Activated naive CD8-positive, alpha-beta T cell treated with anti-CD3 and anti-CD28 coated beads, Interleukin-2, amount 50 U/mL, for 24 hours (primary cell): Measurements from ENCODE around the gene BMI1.

ENCODE experiments used
- ATAC-seq: fragments of 150-1000 bp; cut with Tn5 transposase; one replicate; pipeline ENCODE4 v1.10.0; 2021
- DNase-seq: peaks from one replicate; pipeline ENCODE4 v3.0.0; 2021
- H3K27ac Mint-ChIP-seq: one replicate; pipeline ENCODE4 v1.8.0; 2021; ENCODE audit warnings: mild to moderate bottlenecking, mixed read lengths
- H3K27me3 Mint-ChIP-seq: one replicate; pipeline ENCODE4 v1.8.0; 2021; ENCODE audit warnings: mixed read lengths
- H3K36me3 Mint-ChIP-seq: one replicate; pipeline ENCODE4 v1.8.0; 2021; ENCODE audit warnings: low read depth, mixed read lengths
- H3K4me1 Mint-ChIP-seq: one replicate; pipeline ENCODE4 v1.8.0; 2021; ENCODE audit warnings: mixed read lengths
- H3K4me3 Mint-ChIP-seq: one replicate; pipeline ENCODE4 v1.8.0; 2021; ENCODE audit warnings: mild to moderate bottlenecking, moderate library complexity, mixed read lengths
- H3K9me3 Mint-ChIP-seq: one replicate; pipeline ENCODE4 v1.8.0; 2021; ENCODE audit warnings: mixed read lengths

The BMI1 gene

GRCh38 chr10:22364407-22365140 is 43.7 kb downstream of the BMI1 start:
- Mint-ChIP-seq H3K27me3 (no peaks in the 10 kb centered on the region), H3K27ac (no peak overlapping the region), H3K4me3 (no peak overlapping the region), H3K4me1 (peaks cover 51% of the 10 kb centered on the region), H3K9me3 (no peaks in the 10 kb centered on the region), H3K36me3 (no peaks in the 10 kb centered on the region)
- no peak for ATAC-seq
- DNase-seq = no peak

- Mint-ChIP-seq H3K4me3 (no peak overlapping the region), H3K36me3 (no peaks in the 10 kb centered on the region), H3K4me1 (peaks cover 56% of the 10 kb centered on the region), H3K27ac (peak overlapping the region; percentile 79), H3K9me3 (no peaks in the 10 kb centered on the region), H3K27me3 (no peaks in the 10 kb centered on the region)
- DNase-seq = no peak
- peak; percentile 65 for ATAC-seq
Observed at GRCh38 chr10:22365233-22365632, 44.3 kb downstream of the BMI1 start.

- peak overlapping the region; percentile 79 for H3K27ac Mint-ChIP-seq
- no peak overlapping the region for H3K4me3 Mint-ChIP-seq
Observed at GRCh38 chr10:22365644-22366434, 44.9 kb downstream of the BMI1 start.

GRCh38 chr10:22366435-22366703 is 45.5 kb downstream of the BMI1 start:
- Mint-ChIP-seq H3K27me3 (no peaks in the 10 kb centered on the region), H3K4me1 (peaks cover 56% of the 10 kb centered on the region), H3K9me3 (no peaks in the 10 kb centered on the region), H3K36me3 (no peaks in the 10 kb centered on the region), H3K27ac (no peak overlapping the region), H3K4me3 (no peak overlapping the region)
- ATAC-seq (no peak), DNase-seq (no peak)

More at GRCh38 chr10:22365644-22366434, 44.9 kb downstream of the BMI1 start:
- peaks cover 56% of the 10 kb centered on the region for H3K4me1 Mint-ChIP-seq
- no peak for ATAC-seq
- no peak for DNase-seq
- H3K36me3 Mint-ChIP-seq = no peaks in the 10 kb centered on the region
- no peaks in the 10 kb centered on the region for H3K9me3 Mint-ChIP-seq
- H3K27me3 Mint-ChIP-seq = no peaks in the 10 kb centered on the region

- H3K4me1 Mint-ChIP-seq = peaks cover 56% of the 10 kb centered on the region
- DNase-seq = no peak
- H3K9me3 Mint-ChIP-seq = no peaks in the 10 kb centered on the region
- no peak overlapping the region for H3K4me3 Mint-ChIP-seq
- H3K27ac Mint-ChIP-seq = peak overlapping the region; percentile 32
- no peaks in the 10 kb centered on the region for H3K27me3 Mint-ChIP-seq
- no peak for ATAC-seq
- no peaks in the 10 kb centered on the region for H3K36me3 Mint-ChIP-seq
Observed at GRCh38 chr10:22366771-22367170, 45.9 kb downstream of the BMI1 start.

GRCh38 chr10:22367471-22367870 is 46.6 kb downstream of the BMI1 start:
- H3K4me3 Mint-ChIP-seq = no peak overlapping the region

GRCh38 chr10:22368402-22368801 is 47.5 kb downstream of the BMI1 start:
- ATAC-seq = no peak
- H3K9me3 Mint-ChIP-seq = no peaks in the 10 kb centered on the region
- no peak for DNase-seq
- H3K27ac Mint-ChIP-seq = no peak overlapping the region
- no peaks in the 10 kb centered on the region for H3K36me3 Mint-ChIP-seq
- peaks cover 55% of the 10 kb centered on the region for H3K4me1 Mint-ChIP-seq
- no peak overlapping the region for H3K4me3 Mint-ChIP-seq
- H3K27me3 Mint-ChIP-seq = no peaks in the 10 kb centered on the region

More at GRCh38 chr10:22367471-22367870, 46.6 kb downstream of the BMI1 start:
- DNase-seq (no peak), ATAC-seq (peak; percentile 58)
- Mint-ChIP-seq H3K27me3 (no peaks in the 10 kb centered on the region), H3K36me3 (no peaks in the 10 kb centered on the region), H3K4me1 (peaks cover 56% of the 10 kb centered on the region), H3K27ac (peak overlapping the region; percentile 13), H3K9me3 (no peaks in the 10 kb centered on the region)

- no peaks in the 10 kb centered on the region for H3K27me3 Mint-ChIP-seq
- no peaks in the 10 kb centered on the region for H3K9me3 Mint-ChIP-seq
- no peaks in the 10 kb centered on the region for H3K36me3 Mint-ChIP-seq
- DNase-seq = no peak
- H3K4me1 Mint-ChIP-seq = peaks cover 51% of the 10 kb centered on the region
- no peak overlapping the region for H3K27ac Mint-ChIP-seq
- no peak overlapping the region for H3K4me3 Mint-ChIP-seq
- no peak for ATAC-seq
Observed at GRCh38 chr10:22368981-22369380, 48.1 kb downstream of the BMI1 start.

- peaks cover 50% of the 10 kb centered on the region for H3K4me1 Mint-ChIP-seq
- no peak overlapping the region for H3K4me3 Mint-ChIP-seq
- no peaks in the 10 kb centered on the region for H3K9me3 Mint-ChIP-seq
- DNase-seq (no peak), ATAC-seq (peak; percentile 66)
- H3K36me3 Mint-ChIP-seq = no peaks in the 10 kb centered on the region
- no peak overlapping the region for H3K27ac Mint-ChIP-seq
- no peaks in the 10 kb centered on the region for H3K27me3 Mint-ChIP-seq
Observed at GRCh38 chr10:22369434-22370072, 48.7 kb downstream of the BMI1 start.

- H3K27ac Mint-ChIP-seq = no peak overlapping the region
- H3K4me3 Mint-ChIP-seq = no peak overlapping the region
- peaks cover 5% of the 10 kb centered on the region for H3K27me3 Mint-ChIP-seq
- ATAC-seq (no peak), DNase-seq (no peak)
- H3K9me3 Mint-ChIP-seq = no peaks in the 10 kb centered on the region
- peaks cover 47% of the 10 kb centered on the region for H3K4me1 Mint-ChIP-seq
- H3K36me3 Mint-ChIP-seq = no peaks in the 10 kb centered on the region
Observed at GRCh38 chr10:22370320-22370719, 49.4 kb downstream of the BMI1 start.

GRCh38 chr10:22372298-22372697 is 51.4 kb downstream of the BMI1 start:
- Mint-ChIP-seq H3K27me3 (peaks cover 5% of the 10 kb centered on the region), H3K27ac (no peak overlapping the region), H3K4me3 (no peak overlapping the region), H3K36me3 (no peaks in the 10 kb centered on the region), H3K4me1 (peaks cover 30% of the 10 kb centered on the region), H3K9me3 (no peaks in the 10 kb centered on the region)
- DNase-seq (no peak), ATAC-seq (no peak)

GRCh38 chr10:22372917-22373316 is 52.0 kb downstream of the BMI1 start:
- DNase-seq (no peak), ATAC-seq (no peak)
- H3K4me3 Mint-ChIP-seq = no peak overlapping the region
- no peaks in the 10 kb centered on the region for H3K36me3 Mint-ChIP-seq
- no peaks in the 10 kb centered on the region for H3K9me3 Mint-ChIP-seq
- H3K27me3 Mint-ChIP-seq = peaks cover 5% of the 10 kb centered on the region
- peaks cover 24% of the 10 kb centered on the region for H3K4me1 Mint-ChIP-seq
- no peak overlapping the region for H3K27ac Mint-ChIP-seq

GRCh38 chr10:22374489-22375126 is 53.7 kb downstream of the BMI1 start:
- no peak for ATAC-seq
- H3K9me3 Mint-ChIP-seq = no peaks in the 10 kb centered on the region

GRCh38 chr10:22379059-22379458 is 58.2 kb downstream of the BMI1 start:
- DNase-seq = peak; percentile 58
- H3K36me3 Mint-ChIP-seq = no peaks in the 10 kb centered on the region
- ATAC-seq = peak; percentile 99
- no peaks in the 10 kb centered on the region for H3K9me3 Mint-ChIP-seq
- H3K27ac Mint-ChIP-seq = peak overlapping the region; percentile 63
- H3K4me3 Mint-ChIP-seq = peak overlapping the region; percentile 19
- peaks cover 5% of the 10 kb centered on the region for H3K27me3 Mint-ChIP-seq
- H3K4me1 Mint-ChIP-seq = peaks cover 23% of the 10 kb centered on the region

More at GRCh38 chr10:22374489-22375126, 53.7 kb downstream of the BMI1 start:
- no peak overlapping the region for H3K4me3 Mint-ChIP-seq
- H3K4me1 Mint-ChIP-seq = peaks cover 26% of the 10 kb centered on the region
- no peak for DNase-seq
- no peak overlapping the region for H3K27ac Mint-ChIP-seq
- peaks cover 5% of the 10 kb centered on the region for H3K27me3 Mint-ChIP-seq
- no peaks in the 10 kb centered on the region for H3K36me3 Mint-ChIP-seq
